GM23338 (cell line): ENCODE measurements around the gene YIF1A. TPM values are rescaled to one million over a fixed set of nuclear protein-coding genes. Genes with fewer than 3 reads are reported as not detected.

Experiments used
- ATAC-seq: fragments of 200-7000 bp; cut with Tn5 transposase; 3 replicates; pipeline ENCODE4 v1.9.1; 2020
- DNase-seq: peaks from one replicate; pipeline ENCODE4 v3.0.0-alpha.2; 2015; ENCODE audit warnings: low spot score
- H2AFZ ChIP-seq: fragments of 200-600 bp; sonication (generic); 2 replicates; pipeline ENCODE4 v1.8.0; 2016; ENCODE audit warnings: antibody characterized with exemption, mild to moderate bottlenecking, moderate library complexity
- H3F3A ChIP-seq: fragments of 200-600 bp; sonication (generic); replicated peaks from 2 replicates; pipeline ENCODE4 v1.8.0; 2017; ENCODE audit warnings: antibody characterized with exemption, mixed run types, low read depth
- H3K27ac ChIP-seq: fragments of 200-600 bp; sonication (generic); 2 replicates; pipeline ENCODE4 v1.6.1; 2016; ENCODE audit warnings: low read depth
- H3K27me3 ChIP-seq: fragments of 200-600 bp; sonication (generic); 2 replicates; pipeline ENCODE4 v1.8.0; 2016; ENCODE audit warnings: mild to moderate bottlenecking, mixed run types, moderate library complexity; ENCODE audit not compliant: insufficient read depth
- H3K36me3 ChIP-seq: fragments of 200-600 bp; sonication (generic); 2 replicates; pipeline ENCODE4 v1.8.0; 2016; ENCODE audit warnings: mild to moderate bottlenecking; ENCODE audit not compliant: insufficient read depth
- H3K4me1 ChIP-seq: fragments of 200-600 bp; sonication (generic); 2 replicates; pipeline ENCODE4 v1.8.0; 2016; ENCODE audit warnings: mild to moderate bottlenecking, moderate library complexity; ENCODE audit not compliant: insufficient read depth
- H3K4me2 ChIP-seq: fragments of 200-600 bp; sonication (generic); 2 replicates; pipeline ENCODE4 v1.7.1; 2017; ENCODE audit warnings: mixed run types
- H3K4me3 ChIP-seq: fragments of 200-600 bp; sonication (generic); 2 replicates; pipeline ENCODE4 v1.6.1; 2016; ENCODE audit warnings: mixed run types
- H3K79me2 ChIP-seq: fragments of 200-600 bp; sonication (generic); replicated peaks from 2 replicates; pipeline ENCODE4 v1.8.0; 2017; ENCODE audit warnings: mild to moderate bottlenecking; ENCODE audit not compliant: insufficient read depth
- H3K9me2 ChIP-seq: fragments of 200-600 bp; sonication (generic); 2 replicates; pipeline ENCODE4 v1.8.0; 2017; ENCODE audit not compliant: insufficient read depth
- H4K20me1 ChIP-seq: fragments of 200-600 bp; sonication (generic); replicated peaks from 2 replicates; pipeline ENCODE4 v1.8.0; 2017; ENCODE audit warnings: mild to moderate bottlenecking; ENCODE audit not compliant: insufficient read depth
- H3K27ac Mint-ChIP-seq: 2 replicates; pipeline ENCODE4 v1.8.0; 2020; ENCODE audit warnings: inconsistent platforms, mild to moderate bottlenecking, moderate library complexity, mixed read lengths
- H3K27me3 Mint-ChIP-seq: 3 replicates; pipeline ENCODE4 v1.8.0; 2022; ENCODE audit warnings: low read depth, mild to moderate bottlenecking, moderate library complexity, mixed read lengths, inconsistent platforms; ENCODE audit not compliant: insufficient read depth, poor library complexity
- H3K36me3 Mint-ChIP-seq: 3 replicates; pipeline ENCODE4 v1.8.0; 2021; ENCODE audit warnings: low read depth, mild to moderate bottlenecking, inconsistent platforms, moderate library complexity, mixed read lengths
- H3K4me1 Mint-ChIP-seq: 3 replicates; pipeline ENCODE4 v1.8.0; 2020; ENCODE audit warnings: mild to moderate bottlenecking, inconsistent platforms, mixed read lengths
- H3K4me3 Mint-ChIP-seq: 3 replicates; pipeline ENCODE4 v1.8.0; 2021; ENCODE audit warnings: moderate library complexity, mild to moderate bottlenecking, inconsistent platforms, mixed read lengths
- H3K9me3 Mint-ChIP-seq: 3 replicates; pipeline ENCODE4 v1.8.0; 2020; ENCODE audit warnings: moderate library complexity, mild to moderate bottlenecking, inconsistent platforms, mixed read lengths
- CREB1 ChIP-seq: fragments of 250-450 bp; sonication (Bioruptor Pico); IDR thresholded peaks from 2 replicates; pipeline ENCODE4 v1.5.0; 2020; ENCODE audit warnings: low read depth, mild to moderate bottlenecking, moderate library complexity
- REST ChIP-seq: IDR thresholded peaks from one replicate; pipeline ENCODE4 v1.6.1; 2018; ENCODE audit warnings: antibody characterized with exemption; ENCODE audit not compliant: unreplicated experiment
- polyA plus RNA-seq: library from polyadenylated mRNA; unstranded; fragments of >200 nt; fragmentation: Nextera tagmentation; extraction: Ambion mirVana; gene quantifications from 2 replicates; pipeline ENCODE4 v1.2.1, GENCODE V29; 2016
- total RNA-seq: library from RNA; depleted of rRNA; stranded (reverse); fragments of >200 nt; shearing (Covaris generic); gene quantifications from 2 replicates; pipeline ENCODE4 v1.2.3, GENCODE V29; 2014
- TF ChIP-seq, protein P1 (sequence below): fragments of 250-450 bp; sonication (Bioruptor Pico); IDR thresholded peaks from 2 replicates; pipeline ENCODE4 v1.5.0; 2020; ENCODE audit warnings: mild to moderate bottlenecking, moderate library complexity

The YIF1A gene
- total and polyA plus RNA-seq, 2 experiments from 2014 or later = 75.6 to 87.0 TPM

GRCh38 chr11:66289548-66290329 lies 796 bp upstream of the YIF1A start:
- Mint-ChIP-seq H3K27me3 (peaks cover 35% of the 10 kb centered on the region), H3K4me3 (peak overlapping the region; percentile 94), H3K9me3 (peaks cover 2% of the 10 kb centered on the region; the same call in 1 of the 3 replicates), H3K36me3 (no peaks in the 10 kb centered on the region; the same call in 2 of the 3 replicates), H3K27ac (peak overlapping the region; percentile 95), H3K4me1 (peaks cover 21% of the 10 kb centered on the region)
- peak overlapping the region; percentile 74 for H2AFZ ChIP-seq
- peaks cover 21% of the 10 kb centered on the region for H3K4me1 ChIP-seq
- no peaks in the 10 kb centered on the region; the same call in 1 of the 2 replicates for H3K36me3 ChIP-seq
- peaks cover 18% of the 10 kb centered on the region; the same call in 1 of the 2 replicates for H3F3A ChIP-seq
- peak overlapping the region; percentile 94 for H3K4me3 ChIP-seq
- peaks cover 30% of the 10 kb centered on the region for H3K27me3 ChIP-seq
- peak; percentile 65 for ATAC-seq
- peak; percentile 94 for DNase-seq
- TF ChIP-seq, protein P1, sequence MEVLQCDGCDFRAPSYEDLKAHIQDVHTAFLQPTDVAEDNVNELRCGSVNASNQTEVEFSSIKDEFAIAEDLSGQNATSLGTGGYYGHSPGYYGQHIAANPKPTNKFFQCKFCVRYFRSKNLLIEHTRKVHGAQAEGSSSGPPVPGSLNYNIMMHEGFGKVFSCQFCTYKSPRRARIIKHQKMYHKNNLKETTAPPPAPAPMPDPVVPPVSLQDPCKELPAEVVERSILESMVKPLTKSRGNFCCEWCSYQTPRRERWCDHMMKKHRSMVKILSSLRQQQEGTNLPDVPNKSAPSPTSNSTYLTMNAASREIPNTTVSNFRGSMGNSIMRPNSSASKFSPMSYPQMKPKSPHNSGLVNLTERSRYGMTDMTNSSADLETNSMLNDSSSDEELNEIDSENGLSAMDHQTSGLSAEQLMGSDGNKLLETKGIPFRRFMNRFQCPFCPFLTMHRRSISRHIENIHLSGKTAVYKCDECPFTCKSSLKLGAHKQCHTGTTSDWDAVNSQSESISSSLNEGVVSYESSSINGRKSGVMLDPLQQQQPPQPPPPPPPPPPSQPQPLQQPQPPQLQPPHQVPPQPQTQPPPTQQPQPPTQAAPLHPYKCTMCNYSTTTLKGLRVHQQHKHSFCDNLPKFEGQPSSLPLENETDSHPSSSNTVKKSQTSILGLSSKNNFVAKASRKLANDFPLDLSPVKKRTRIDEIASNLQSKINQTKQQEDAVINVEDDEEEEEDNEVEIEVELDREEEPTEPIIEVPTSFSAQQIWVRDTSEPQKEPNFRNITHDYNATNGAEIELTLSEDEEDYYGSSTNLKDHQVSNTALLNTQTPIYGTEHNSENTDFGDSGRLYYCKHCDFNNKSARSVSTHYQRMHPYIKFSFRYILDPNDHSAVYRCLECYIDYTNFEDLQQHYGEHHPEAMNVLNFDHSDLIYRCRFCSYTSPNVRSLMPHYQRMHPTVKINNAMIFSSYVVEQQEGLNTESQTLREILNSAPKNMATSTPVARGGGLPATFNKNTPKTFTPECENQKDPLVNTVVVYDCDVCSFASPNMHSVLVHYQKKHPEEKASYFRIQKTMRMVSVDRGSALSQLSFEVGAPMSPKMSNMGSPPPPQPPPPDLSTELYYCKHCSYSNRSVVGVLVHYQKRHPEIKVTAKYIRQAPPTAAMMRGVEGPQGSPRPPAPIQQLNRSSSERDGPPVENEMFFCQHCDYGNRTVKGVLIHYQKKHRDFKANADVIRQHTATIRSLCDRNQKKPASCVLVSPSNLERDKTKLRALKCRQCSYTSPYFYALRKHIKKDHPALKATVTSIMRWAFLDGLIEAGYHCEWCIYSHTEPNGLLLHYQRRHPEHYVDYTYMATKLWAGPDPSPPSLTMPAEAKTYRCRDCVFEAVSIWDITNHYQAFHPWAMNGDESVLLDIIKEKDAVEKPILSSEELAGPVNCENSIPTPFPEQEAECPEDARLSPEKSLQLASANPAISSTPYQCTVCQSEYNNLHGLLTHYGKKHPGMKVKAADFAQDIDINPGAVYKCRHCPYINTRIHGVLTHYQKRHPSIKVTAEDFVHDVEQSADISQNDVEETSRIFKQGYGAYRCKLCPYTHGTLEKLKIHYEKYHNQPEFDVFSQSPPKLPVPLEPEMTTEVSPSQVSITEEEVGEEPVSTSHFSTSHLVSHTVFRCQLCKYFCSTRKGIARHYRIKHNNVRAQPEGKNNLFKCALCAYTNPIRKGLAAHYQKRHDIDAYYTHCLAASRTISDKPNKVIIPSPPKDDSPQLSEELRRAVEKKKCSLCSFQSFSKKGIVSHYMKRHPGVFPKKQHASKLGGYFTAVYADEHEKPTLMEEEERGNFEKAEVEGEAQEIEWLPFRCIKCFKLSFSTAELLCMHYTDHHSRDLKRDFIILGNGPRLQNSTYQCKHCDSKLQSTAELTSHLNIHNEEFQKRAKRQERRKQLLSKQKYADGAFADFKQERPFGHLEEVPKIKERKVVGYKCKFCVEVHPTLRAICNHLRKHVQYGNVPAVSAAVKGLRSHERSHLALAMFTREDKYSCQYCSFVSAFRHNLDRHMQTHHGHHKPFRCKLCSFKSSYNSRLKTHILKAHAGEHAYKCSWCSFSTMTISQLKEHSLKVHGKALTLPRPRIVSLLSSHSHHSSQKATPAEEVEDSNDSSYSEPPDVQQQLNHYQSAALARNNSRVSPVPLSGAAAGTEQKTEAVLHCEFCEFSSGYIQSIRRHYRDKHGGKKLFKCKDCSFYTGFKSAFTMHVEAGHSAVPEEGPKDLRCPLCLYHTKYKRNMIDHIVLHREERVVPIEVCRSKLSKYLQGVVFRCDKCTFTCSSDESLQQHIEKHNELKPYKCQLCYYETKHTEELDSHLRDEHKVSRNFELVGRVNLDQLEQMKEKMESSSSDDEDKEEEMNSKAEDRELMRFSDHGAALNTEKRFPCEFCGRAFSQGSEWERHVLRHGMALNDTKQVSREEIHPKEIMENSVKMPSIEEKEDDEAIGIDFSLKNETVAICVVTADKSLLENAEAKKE (CRISPR knock-in tag) = no peak
- TF ChIP-seq CREB1 (CRISPR knock-in tag) (peak; percentile 7; the same call in 1 of the 2 replicates), REST (peak; percentile 88)
- no peaks in the 10 kb centered on the region for H3K9me2 ChIP-seq
- H3K4me2 ChIP-seq = peak overlapping the region; percentile 83
- H3K79me2 ChIP-seq = peaks cover 9% of the 10 kb centered on the region
- H3K27ac ChIP-seq = peak overlapping the region; percentile 83; the same call in 1 of the 2 replicates
- no peaks in the 10 kb centered on the region; the same call in 1 of the 2 replicates for H4K20me1 ChIP-seq
